Dermis microvascular lymphatic vessel endothelial cell (primary cell): ENCODE measurements around the gene GIMD1. TPM values are rescaled to one million over a fixed set of nuclear protein-coding genes. Genes with fewer than 3 reads are reported as not detected.
A peak's percentile ranks its signal among the peaks of the same experiment; 100 is the strongest.
"Not testable (repeated sequence)": the region's sequence is repeated elsewhere in the genome, so short reads cannot be mapped to it uniquely, and the experiment has no call there.

Experiments used
- DNase-seq, 2 donors: peaks; one replicate each; pipeline versions ENCODE4 v3.0.0 to v3.0.0-alpha.2; 2010; ENCODE audit warnings: low read depth in 2 of 2
- total RNA-seq: library from RNA; depleted of rRNA; stranded (reverse); fragments of >200 nt; gene quantifications from 2 replicates; pipeline ENCODE4 v1.2.1, GENCODE V29; 2014

The GIMD1 gene
- not detected in 2 replicates for total RNA-seq

GRCh38 chr4:106368678-106369077 is at the start of gene GIMD1:
Gene GIMD1, minus strand, starts transcription at chr4:106368778. Its CDS starts 1,343 bp downstream, at chr4:106367435.
- no peak for DNase-seq

GRCh38 chr4:106414366-106414765 is 45.8 kb upstream of the GIMD1 start:
- DNase-seq = no peak

GRCh38 chr4:106409901-106410889 is 41.6 kb upstream of the GIMD1 start:
- DNase-seq = no peak

- not testable (repeated sequence) for DNase-seq
These were observed 39.4 kb upstream of the GIMD1 start for GRCh38 chr4:106408004-106408403.

DNA sequence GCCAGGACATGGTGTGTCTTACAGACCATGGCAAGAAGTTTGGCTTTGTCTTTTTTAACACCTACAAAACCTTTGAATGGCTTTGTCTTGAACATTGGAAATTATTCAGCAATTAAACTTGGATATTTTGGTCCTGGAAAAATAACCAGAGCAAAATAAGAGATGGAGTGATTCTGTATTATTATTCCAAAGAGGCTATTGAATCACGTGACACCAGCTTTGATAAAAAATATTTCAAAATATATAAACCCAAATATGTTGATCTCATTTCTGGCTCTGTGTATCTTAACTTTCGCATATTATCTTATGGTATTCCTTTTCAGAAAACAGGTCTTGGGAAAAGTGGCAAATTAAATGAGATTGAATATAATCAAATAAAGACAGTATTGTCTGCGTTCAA is 32.6 kb upstream of the GIMD1 start:
- DNase-seq = no peak

- DNase-seq = not testable (repeated sequence)
These were observed 30.3 kb upstream of the GIMD1 start for GRCh38 chr4:106398898-106399297.

DNA sequence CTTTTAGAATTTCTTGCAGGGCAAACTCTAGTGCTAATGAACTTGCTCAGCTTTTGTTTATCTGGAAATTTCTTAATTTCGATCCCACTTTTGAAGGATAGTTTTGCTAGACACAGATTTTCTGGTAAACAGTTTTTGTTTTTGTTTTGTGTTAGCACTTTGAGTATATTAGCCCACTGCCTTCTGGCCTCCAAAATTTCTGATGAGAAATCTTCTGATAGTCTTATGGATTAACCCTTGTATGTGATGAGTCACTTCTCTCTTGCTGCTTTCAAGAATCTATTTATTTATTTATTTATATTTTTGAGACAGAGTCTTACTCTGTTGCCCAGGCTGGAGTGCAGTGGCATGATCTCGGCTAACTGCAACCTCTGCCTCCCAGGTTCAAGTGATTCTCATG is 27.0 kb upstream of the GIMD1 start:
- no peak for DNase-seq

GRCh38 chr4:106385853-106386393 is 17.3 kb upstream of the GIMD1 start:
- DNase-seq = no peak

GRCh38 chr4:106384878-106385277 is 16.3 kb upstream of the GIMD1 start:
- no peak for DNase-seq

DNA sequence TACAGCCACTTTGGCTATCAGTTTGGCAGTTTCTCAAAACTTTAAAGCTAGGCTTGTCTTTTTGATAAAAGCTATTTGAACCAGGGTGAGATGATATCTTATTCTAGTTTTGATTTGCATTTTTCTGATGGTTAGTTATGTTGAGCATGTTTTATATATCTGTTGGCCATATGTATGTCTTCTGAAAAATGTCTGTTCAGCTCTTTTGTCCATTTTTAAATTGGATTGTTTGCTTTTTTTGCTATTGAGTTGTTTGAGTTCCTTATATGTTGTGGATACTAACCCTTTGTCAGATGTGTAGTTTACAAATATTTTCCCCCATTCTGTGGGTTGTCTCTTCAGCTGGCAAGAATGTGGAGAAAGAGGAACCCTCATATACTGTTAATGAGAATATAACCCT is 11.6 kb upstream of the GIMD1 start:
- DNase-seq = no peak

DNA sequence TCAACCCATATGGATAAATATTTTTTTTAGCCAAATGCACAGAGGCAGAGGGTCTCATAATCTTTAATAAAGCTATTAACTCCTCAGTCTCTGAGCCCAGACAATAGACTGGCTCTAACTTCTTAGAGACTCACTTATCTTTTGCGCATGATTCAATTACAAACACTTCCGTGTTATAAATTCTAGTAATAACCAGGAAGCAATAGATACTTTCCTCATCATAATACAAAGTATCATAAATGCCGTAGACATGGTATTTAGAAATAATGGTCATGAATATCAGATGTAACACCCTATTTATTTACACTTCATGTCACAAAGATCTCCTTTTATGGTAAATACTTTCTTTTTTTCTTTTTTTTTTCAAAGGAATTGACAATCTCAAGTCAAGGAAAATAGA is 4.4 kb upstream of the GIMD1 start:
- DNase-seq = no peak

DNA sequence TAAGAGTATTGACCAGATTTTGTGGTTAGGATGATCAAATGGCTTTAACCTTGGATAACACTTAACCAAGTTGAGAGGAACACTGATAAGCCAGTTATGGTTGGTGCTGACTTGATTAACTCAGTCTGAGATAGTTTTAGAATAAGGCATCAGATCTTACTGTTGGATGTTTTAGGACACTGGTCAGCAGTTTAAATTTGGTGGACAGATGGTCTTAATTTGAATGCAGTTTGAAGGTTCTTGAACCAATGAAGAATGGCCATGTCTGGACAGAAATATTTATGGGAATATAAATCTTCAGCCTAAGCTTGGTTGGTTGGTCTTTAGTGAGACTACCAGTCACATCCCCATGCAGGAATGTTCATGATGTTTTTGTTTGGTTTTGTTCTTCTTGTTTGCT is 2.6 kb upstream of the GIMD1 start:
- no peak for DNase-seq

DNA sequence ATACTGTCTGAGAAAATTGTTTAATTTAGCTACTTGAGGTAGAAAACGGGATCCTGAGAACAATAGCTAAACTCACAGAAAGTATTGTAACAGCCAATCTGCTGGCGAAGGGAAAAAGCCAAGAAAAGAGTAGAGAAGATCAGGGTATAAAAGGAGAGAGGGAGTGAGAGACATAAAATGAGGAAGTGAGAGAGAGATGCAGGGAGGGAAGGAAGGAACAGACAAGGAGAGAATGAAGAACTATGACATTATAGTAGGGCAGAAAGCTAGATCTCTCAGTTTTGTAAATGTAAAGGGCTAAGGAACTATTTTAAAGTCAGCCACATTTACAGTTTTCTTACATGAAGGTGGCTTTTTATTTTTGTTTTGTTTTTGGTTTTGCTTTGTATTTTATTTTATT is 1.6 kb upstream of the GIMD1 start:
- no peak for DNase-seq

DNA sequence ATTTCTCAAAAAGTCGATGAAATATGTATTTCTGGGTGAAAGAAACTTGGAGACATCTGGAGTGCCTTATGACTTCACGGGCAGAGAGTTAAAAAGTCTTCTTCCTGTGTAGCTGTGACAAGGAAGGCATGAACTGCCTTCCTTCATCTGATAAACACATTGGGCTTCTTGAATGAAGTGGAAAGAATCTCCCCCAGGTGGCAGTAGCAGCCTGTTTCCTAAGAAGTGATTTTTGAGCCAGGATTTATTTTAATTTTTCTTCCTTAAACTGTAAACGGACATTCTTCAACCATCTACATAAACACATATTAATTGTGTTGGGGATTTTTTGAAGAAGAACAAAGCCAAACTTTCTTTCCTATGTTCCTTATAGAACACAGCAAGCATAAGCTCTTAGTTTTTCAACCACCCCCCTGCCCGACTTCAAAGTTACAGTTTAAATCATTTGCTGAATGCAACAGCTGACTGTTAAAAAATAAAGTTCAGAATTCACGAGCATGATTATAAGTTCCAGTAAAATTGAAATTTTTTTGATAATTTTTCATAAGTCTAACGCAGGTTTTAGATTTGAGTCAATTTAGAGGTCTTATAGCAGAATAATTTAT is 980 bp upstream of the GIMD1 start:
- peak; percentile 40 to 86 for DNase-seq

DNA sequence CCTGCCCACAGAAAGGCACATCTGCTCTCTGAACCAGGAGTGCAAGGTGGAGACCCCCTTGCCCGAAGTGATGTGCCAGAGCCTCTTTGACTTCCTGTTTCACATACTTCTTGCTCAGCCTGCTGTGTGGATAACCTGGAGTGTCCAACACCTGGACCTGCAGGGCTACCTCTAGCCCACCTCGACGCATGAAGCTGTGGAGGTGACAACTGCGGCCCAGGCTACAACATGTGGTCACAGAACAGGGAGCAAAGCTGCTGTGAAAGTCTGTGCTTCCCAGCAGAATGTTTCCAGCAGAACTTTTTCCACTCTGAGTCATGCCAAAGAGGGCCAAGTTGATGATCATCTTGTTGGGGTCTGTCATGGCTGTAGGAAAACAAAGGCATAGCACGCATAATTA is 1.5 kb downstream of the GIMD1 start:
- peak; percentile 4 to 8 for DNase-seq

GRCh38 chr4:106366026-106366425 is 2.6 kb downstream of the GIMD1 start:
- DNase-seq = no peak

GRCh38 chr4:106365613-106366012 is 3.0 kb downstream of the GIMD1 start:
- DNase-seq = peak; percentile 69 to 93

DNA sequence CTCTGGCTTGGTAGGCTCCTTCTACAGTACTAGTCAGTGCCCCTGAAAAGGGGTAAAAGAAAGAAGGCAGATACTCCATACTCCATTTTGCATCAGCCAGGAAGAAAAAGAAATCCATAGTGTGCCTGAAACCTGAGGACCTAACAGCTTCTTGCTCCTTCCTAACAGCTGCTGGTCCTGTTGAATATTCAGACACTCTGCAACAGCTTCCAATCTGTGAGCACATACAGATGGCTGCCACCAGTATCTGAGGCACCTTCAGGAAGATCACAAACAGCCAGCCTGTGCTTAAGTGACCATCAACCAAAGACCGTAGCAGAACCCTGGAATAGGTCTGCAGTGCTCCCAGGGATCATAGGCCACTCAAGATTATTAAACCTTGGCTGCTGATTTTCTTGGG is 4.3 kb downstream of the GIMD1 start:
- DNase-seq = no peak

- no peak for DNase-seq
These were observed 6.3 kb downstream of the GIMD1 start for GRCh38 chr4:106362086-106362825.

- DNase-seq = no peak
These were observed 9.7 kb downstream of the GIMD1 start for GRCh38 chr4:106358899-106359298.

- DNase-seq = no peak
These were observed 13.4 kb downstream of the GIMD1 start for GRCh38 chr4:106355193-106355592.

DNA sequence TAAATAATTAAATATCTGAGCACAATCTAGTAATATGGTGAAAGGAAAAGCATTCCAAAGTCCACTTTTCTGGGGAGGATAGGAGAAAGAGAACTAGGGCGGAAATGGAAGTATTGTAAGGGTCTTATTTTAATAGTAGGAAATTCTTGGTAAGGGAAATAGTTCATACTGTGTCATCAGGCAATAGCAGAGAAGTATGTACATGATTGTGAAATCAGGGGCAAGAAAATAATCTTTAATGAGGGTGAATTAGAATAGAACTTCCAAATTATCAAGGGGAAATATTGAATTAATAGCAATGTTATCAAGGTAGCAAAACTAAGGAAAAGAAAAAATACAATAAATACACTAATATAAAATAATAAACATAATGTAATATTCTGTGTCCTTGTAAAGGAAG is 14.8 kb downstream of the GIMD1 start:
- DNase-seq = no peak
